Activated CD8-positive, alpha-beta T cell treated with anti-CD3 and anti-CD28 coated beads for 36 hours (primary cell): ENCODE data around the gene GREB1. TPM values are rescaled to one million over a fixed set of nuclear protein-coding genes. Genes with fewer than 3 reads are reported as not detected.
A peak's percentile ranks its signal among the peaks of the same experiment; 100 is the strongest.

Experiments used
- ATAC-seq: fragments of 200-7000 bp; cut with Tn5 transposase; one replicate; pipeline ENCODE4 v1.10.0; 2021; ENCODE audit warnings: mild to moderate bottlenecking, moderate library complexity
- CTCF ChIA-PET: fragments of 350-600 bp; sonication (Branson Sonifier 250); formaldehyde crosslinking; loops from one replicate; lab custom pipeline; 2021; ENCODE audit warnings: antibody characterized with exemption; lab: Charles Lee
- POLR2A ChIA-PET: fragments of 350-600 bp; sonication (Branson Sonifier 250); formaldehyde crosslinking; loops from one replicate; lab custom pipeline; 2021; ENCODE audit warnings: antibody characterized with exemption; lab: Charles Lee
- DNase-seq: peaks from one replicate; pipeline ENCODE4 v3.0.0-alpha.2; 2020
- H3K27ac Mint-ChIP-seq: one replicate; pipeline ENCODE4 v1.8.0; 2021; ENCODE audit warnings: mild to moderate bottlenecking, mixed read lengths
- H3K27me3 Mint-ChIP-seq: one replicate; pipeline ENCODE4 v1.8.0; 2021; ENCODE audit warnings: mixed read lengths
- H3K36me3 Mint-ChIP-seq: one replicate; pipeline ENCODE4 v1.8.0; 2021; ENCODE audit warnings: low read depth, mixed read lengths
- H3K4me1 Mint-ChIP-seq: one replicate; pipeline ENCODE4 v1.8.0; 2021; ENCODE audit warnings: low read depth, mixed read lengths
- H3K4me3 Mint-ChIP-seq: one replicate; pipeline ENCODE4 v1.8.0; 2021; ENCODE audit warnings: mild to moderate bottlenecking, moderate library complexity, mixed read lengths
- H3K9me3 Mint-ChIP-seq: one replicate; pipeline ENCODE4 v1.8.0; 2021; ENCODE audit warnings: mixed read lengths
- intact Hi-C: fragments of 100-400 bp; cut with micrococcal nuclease; formaldehyde crosslinking; loops from one replicate; pipeline ENCODE4 v1.10.0; 2022
- microRNA-seq: library from miRNA; unstranded; fragments of <30 nt; microRNA quantifications from one replicate; pipeline ENCODE4 v1.2.0, GENCODE V29; 2022; ENCODE audit warnings: borderline microRNAs expressed, borderline replicate concordance
- total RNA-seq, 2 experiments: library from RNA; stranded (reverse); gene quantifications; one replicate each; pipeline ENCODE4 v1.2.3, GENCODE V29; 2021
- TF ChIP-seq, protein P1 (sequence below): fragments of 200-600 bp; IDR thresholded peaks from one replicate; pipeline ENCODE4 v1.8.0; 2022; ENCODE audit warnings: antibody characterized with exemption, mild to moderate bottlenecking

The GREB1 gene
- total RNA-seq, 2 experiments from 2014 or later = 1.5 TPM

DNA sequence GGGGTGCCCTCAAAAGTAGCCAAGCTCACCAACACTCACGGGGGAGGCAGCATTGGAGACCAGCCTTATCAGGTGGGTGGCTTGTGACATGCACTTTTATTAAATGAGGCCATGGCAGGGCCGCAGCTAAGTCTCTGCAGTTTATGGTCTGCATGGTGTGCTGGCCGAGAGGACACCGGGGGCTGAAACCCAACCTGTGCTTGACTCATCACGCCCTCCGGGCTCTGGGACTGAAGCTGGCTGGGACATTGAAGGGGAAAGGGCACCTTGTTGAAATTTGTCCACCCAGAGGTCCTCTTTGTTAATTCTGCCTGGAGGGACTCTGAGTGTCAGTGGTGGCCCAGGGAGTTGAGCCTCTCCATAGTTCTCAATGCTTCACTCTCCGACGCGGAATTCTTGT lies 153.9 kb downstream of the GREB1 start:
- intact Hi-C loops = loop anchor here (1.0 kb wide), 1 partner anchor 93 kb away; no protein-coding TSS in a partner anchor
- CTCF ChIA-PET = interaction anchor here (0.6 to 24.8 kb wide), 15 partner anchors 14 to 841 kb away, joined by 3 to 541 read pairs (median 3); no protein-coding TSS in a partner anchor
- POLR2A ChIA-PET = interaction anchor here (0.8 to 1.2 kb wide), 2 partner anchors 70 to 100 kb away, joined by 4 read pairs; no protein-coding TSS in a partner anchor

GRCh38 chr2:11688222-11689069 lies 154.6 kb downstream of the GREB1 start:
- intact Hi-C loops = loop anchor here (1.0 kb wide), 1 partner anchor 92 kb away; no protein-coding TSS in a partner anchor
- CTCF ChIA-PET = interaction anchor here (0.7 to 24.8 kb wide), 15 partner anchors 13 to 225 kb away, joined by 3 to 541 read pairs (median 4); no protein-coding TSS in a partner anchor
- H3K36me3 Mint-ChIP-seq = no peaks in the 10 kb centered on the region
- TF ChIP-seq, protein P1, sequence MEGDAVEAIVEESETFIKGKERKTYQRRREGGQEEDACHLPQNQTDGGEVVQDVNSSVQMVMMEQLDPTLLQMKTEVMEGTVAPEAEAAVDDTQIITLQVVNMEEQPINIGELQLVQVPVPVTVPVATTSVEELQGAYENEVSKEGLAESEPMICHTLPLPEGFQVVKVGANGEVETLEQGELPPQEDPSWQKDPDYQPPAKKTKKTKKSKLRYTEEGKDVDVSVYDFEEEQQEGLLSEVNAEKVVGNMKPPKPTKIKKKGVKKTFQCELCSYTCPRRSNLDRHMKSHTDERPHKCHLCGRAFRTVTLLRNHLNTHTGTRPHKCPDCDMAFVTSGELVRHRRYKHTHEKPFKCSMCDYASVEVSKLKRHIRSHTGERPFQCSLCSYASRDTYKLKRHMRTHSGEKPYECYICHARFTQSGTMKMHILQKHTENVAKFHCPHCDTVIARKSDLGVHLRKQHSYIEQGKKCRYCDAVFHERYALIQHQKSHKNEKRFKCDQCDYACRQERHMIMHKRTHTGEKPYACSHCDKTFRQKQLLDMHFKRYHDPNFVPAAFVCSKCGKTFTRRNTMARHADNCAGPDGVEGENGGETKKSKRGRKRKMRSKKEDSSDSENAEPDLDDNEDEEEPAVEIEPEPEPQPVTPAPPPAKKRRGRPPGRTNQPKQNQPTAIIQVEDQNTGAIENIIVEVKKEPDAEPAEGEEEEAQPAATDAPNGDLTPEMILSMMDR = peak; percentile 96
- H3K4me1 Mint-ChIP-seq = peaks cover 12% of the 10 kb centered on the region
- peak overlapping the region; percentile 44 for H3K4me3 Mint-ChIP-seq
- DNase-seq = peak; percentile 94
- no peaks in the 10 kb centered on the region for H3K9me3 Mint-ChIP-seq
- peak; percentile 94 for ATAC-seq
- POLR2A ChIA-PET = interaction anchor here (0.8 to 1.2 kb wide), 2 partner anchors 69 to 99 kb away, joined by 4 read pairs; no protein-coding TSS in a partner anchor
- H3K27me3 Mint-ChIP-seq = peaks cover 10% of the 10 kb centered on the region
- H3K27ac Mint-ChIP-seq = no peak overlapping the region

More for the DNA sequence above, 153.9 kb downstream of the GREB1 start:
- H3K36me3 Mint-ChIP-seq = no peaks in the 10 kb centered on the region
- H3K27me3 Mint-ChIP-seq = peaks cover 10% of the 10 kb centered on the region
- no peak for ATAC-seq
- DNase-seq = no peak
- no peaks in the 10 kb centered on the region for H3K9me3 Mint-ChIP-seq
- H3K4me3 Mint-ChIP-seq = no peak overlapping the region
- H3K4me1 Mint-ChIP-seq = peaks cover 9% of the 10 kb centered on the region
- TF ChIP-seq, protein P1 = no peak
- no peak overlapping the region for H3K27ac Mint-ChIP-seq

- H3K27ac Mint-ChIP-seq = no peak overlapping the region
- H3K36me3 Mint-ChIP-seq = no peaks in the 10 kb centered on the region
- ChIA-PET POLR2A (no interaction called here), CTCF (interaction anchor here (1.3 to 24.8 kb wide), 5 partner anchors 8 to 93 kb away, joined by 3 to 541 read pairs (median 5); no protein-coding TSS in a partner anchor)
- DNase-seq = no peak
- ATAC-seq = no peak
- H3K27me3 Mint-ChIP-seq = peaks cover 5% of the 10 kb centered on the region
- no peaks in the 10 kb centered on the region for H3K9me3 Mint-ChIP-seq
- intact Hi-C loops = loop anchor here (10.0 kb wide), 1 partner anchor 54 kb away; the partner anchor contains the start of gene LPIN1
- H3K4me1 Mint-ChIP-seq = peaks cover 12% of the 10 kb centered on the region
- H3K4me3 Mint-ChIP-seq = no peak overlapping the region
- TF ChIP-seq, protein P1 = no peak
These were observed 157.3 kb downstream of the GREB1 start for GRCh38 chr2:11691076-11691660.

Small RNA genes lying within 50 kb of the gene (microRNA-seq; reads per million reads assigned to microRNA genes)
- not detected for gene MIR4429

Other genes with a start within 250 kb of the GREB1 start
- gene ROCK2, start 189.4 kb upstream of the GREB1 start, total RNA-seq = 10 to 100 TPM; 12.7 to 13.9 TPM
- gene E2F6, start 67.9 kb upstream of the GREB1 start, total RNA-seq = 10 to 100 TPM in 1 of 2 experiments, 1 to 10 TPM in 1; 9.8 to 10.5 TPM
- not detected for gene NTSR2, start 136.2 kb downstream of the GREB1 start, total RNA-seq
- 10 to 100 TPM; 31.9 to 36.5 TPM for gene LPIN1, start 212.6 kb downstream of the GREB1 start, total RNA-seq